DND-41 (cell line): ENCODE results near the gene MFAP3L.

Experiments used
- ATAC-seq: fragments of 200-7000 bp; cut with Tn5 transposase; 3 replicates; pipeline ENCODE4 v1.9.1; 2021; ENCODE audit warnings: low read depth; ENCODE audit not compliant: insufficient read depth
- DNase-seq: peaks from one replicate; pipeline ENCODE4 v3.0.0-alpha.2; 2020
- H2AFZ ChIP-seq: 2 replicates; pipeline ENCODE4 v1.6.0; 2012; ENCODE audit warnings: low read depth, low read length
- H3K27ac ChIP-seq: 2 replicates; pipeline ENCODE4 v1.5.1; 2012; ENCODE audit warnings: low read length, inconsistent platforms
- H3K27me3 ChIP-seq: fragments of 200-600 bp; sonication (generic); 2 replicates; pipeline ENCODE4 v1.6.0; 2012; ENCODE audit warnings: low read length, mild to moderate bottlenecking, inconsistent platforms; ENCODE audit not compliant: insufficient read depth, poor library complexity
- H3K36me3 ChIP-seq: 2 replicates; pipeline ENCODE4 v1.5.1; 2012; ENCODE audit warnings: low read length, inconsistent platforms; ENCODE audit not compliant: insufficient read depth
- H3K4me1 ChIP-seq: 2 replicates; pipeline ENCODE4 v1.5.1; 2012; ENCODE audit warnings: mild to moderate bottlenecking, low read length; ENCODE audit not compliant: insufficient read depth
- H3K4me2 ChIP-seq: 2 replicates; pipeline ENCODE4 v1.6.0; 2012; ENCODE audit warnings: mild to moderate bottlenecking, moderate library complexity, low read length, inconsistent platforms; ENCODE audit not compliant: insufficient read depth
- H3K4me3 ChIP-seq, 2 experiments: fragments of 200-600 bp in 1 of 2; shearing (Covaris generic) in 1 of 2; 2 replicates each; pipeline ENCODE4 v1.5.1; 2012 to 2016; ENCODE audit warnings: inconsistent platforms in 2 of 2, low read length in 2 of 2, mild to moderate bottlenecking in 2 of 2, low read depth in 1 of 2, moderate library complexity in 1 of 2
- H3K79me2 ChIP-seq: 2 replicates; pipeline ENCODE4 v1.6.0; 2012; ENCODE audit warnings: low read length, inconsistent platforms; ENCODE audit not compliant: insufficient read depth
- H3K9ac ChIP-seq: 2 replicates; pipeline ENCODE4 v1.6.0; 2012; ENCODE audit warnings: low read depth, mild to moderate bottlenecking, inconsistent platforms, low read length, moderate library complexity
- H3K9me3 ChIP-seq: 2 replicates; pipeline ENCODE4 v1.5.1; 2012; ENCODE audit warnings: low read length, moderate library complexity, mild to moderate bottlenecking, inconsistent platforms; ENCODE audit not compliant: insufficient read depth, severe bottlenecking
- H4K20me1 ChIP-seq: 2 replicates; pipeline ENCODE4 v1.6.0; 2012; ENCODE audit warnings: low read length; ENCODE audit not compliant: insufficient read depth
- EZH2 ChIP-seq: IDR thresholded peaks from 3 replicates; pipeline ENCODE4 v1.6.1; 2012; ENCODE audit warnings: borderline replicate concordance, low read depth, mild to moderate bottlenecking, moderate library complexity, low read length, inconsistent platforms; ENCODE audit not compliant: severe bottlenecking
- TF ChIP-seq, protein P1 (sequence below): IDR thresholded peaks from 2 replicates; pipeline ENCODE4 v1.5.1; 2012; ENCODE audit warnings: borderline replicate concordance, low read length, moderate library complexity, mild to moderate bottlenecking; ENCODE audit not compliant: poor library complexity, severe bottlenecking; ENCODE audit errors: extremely low read depth

The MFAP3L gene

DNA sequence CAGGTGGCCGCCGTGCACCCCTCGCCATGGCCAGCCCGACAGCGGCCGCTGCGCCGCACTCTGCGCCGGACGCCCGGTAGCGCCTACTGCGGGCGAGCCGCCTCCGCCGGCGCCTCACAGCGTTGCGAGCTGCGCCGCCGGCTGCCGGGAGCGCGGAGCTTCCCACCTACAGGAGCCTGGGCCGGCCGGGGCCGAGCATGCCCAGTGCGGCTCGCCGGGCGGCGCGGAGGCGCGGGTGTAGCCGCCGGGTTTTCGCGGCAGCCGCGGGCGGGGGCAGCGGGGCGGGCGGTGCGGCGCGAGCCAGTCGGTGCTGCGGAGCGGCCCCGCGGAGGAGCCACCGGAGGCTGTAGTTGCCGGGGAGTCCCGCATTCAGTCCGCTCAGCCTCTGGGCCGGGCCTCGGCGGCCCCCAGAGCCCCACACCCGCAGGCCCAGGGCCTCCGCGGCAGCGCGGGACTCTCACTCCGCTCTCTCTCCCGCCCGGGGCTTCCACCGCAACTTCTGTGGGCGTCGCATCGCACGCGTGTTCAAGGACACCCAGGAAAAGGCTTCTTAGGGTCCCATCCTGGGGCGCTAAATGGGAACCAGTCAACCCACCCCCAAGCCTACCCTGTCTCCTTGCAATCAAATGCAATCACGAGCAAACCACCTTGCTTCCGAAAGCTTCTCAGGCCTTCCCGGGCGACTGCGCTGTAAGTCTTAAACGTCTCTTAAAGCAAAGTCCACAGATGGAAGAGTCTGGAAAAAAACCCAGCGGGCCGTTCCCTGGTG is at the start of gene MFAP3L:
TSS of gene MFAP3L (minus strand) at position 143 of the 769 bp plus-strand sequence. CDS start 20,518 bp downstream, outside the sequence.
- H2AFZ ChIP-seq = no peak within 1 kb of the TSS
- H3K79me2 ChIP-seq = no peaks in the 10 kb centered on the region
- TF ChIP-seq EZH2 = no peak
- TF ChIP-seq, protein P1, sequence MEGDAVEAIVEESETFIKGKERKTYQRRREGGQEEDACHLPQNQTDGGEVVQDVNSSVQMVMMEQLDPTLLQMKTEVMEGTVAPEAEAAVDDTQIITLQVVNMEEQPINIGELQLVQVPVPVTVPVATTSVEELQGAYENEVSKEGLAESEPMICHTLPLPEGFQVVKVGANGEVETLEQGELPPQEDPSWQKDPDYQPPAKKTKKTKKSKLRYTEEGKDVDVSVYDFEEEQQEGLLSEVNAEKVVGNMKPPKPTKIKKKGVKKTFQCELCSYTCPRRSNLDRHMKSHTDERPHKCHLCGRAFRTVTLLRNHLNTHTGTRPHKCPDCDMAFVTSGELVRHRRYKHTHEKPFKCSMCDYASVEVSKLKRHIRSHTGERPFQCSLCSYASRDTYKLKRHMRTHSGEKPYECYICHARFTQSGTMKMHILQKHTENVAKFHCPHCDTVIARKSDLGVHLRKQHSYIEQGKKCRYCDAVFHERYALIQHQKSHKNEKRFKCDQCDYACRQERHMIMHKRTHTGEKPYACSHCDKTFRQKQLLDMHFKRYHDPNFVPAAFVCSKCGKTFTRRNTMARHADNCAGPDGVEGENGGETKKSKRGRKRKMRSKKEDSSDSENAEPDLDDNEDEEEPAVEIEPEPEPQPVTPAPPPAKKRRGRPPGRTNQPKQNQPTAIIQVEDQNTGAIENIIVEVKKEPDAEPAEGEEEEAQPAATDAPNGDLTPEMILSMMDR = no peak
- H3K36me3 ChIP-seq = no peaks in the 10 kb centered on the region
- no peak for DNase-seq
- no peaks in the 10 kb centered on the region for H4K20me1 ChIP-seq
- no peak for ATAC-seq
- H3K27me3 ChIP-seq = no peaks in the 10 kb centered on the region
- no peaks in the 10 kb centered on the region for H3K4me1 ChIP-seq
- H3K9ac ChIP-seq = no peak within 1 kb of the TSS
- no peak within 1 kb of the TSS for H3K4me2 ChIP-seq
- no peaks in the 10 kb centered on the region for H3K9me3 ChIP-seq
- H3K27ac ChIP-seq = no peak within 1 kb of the TSS
- H3K4me3 ChIP-seq = no peak within 1 kb of the TSS

DNA sequence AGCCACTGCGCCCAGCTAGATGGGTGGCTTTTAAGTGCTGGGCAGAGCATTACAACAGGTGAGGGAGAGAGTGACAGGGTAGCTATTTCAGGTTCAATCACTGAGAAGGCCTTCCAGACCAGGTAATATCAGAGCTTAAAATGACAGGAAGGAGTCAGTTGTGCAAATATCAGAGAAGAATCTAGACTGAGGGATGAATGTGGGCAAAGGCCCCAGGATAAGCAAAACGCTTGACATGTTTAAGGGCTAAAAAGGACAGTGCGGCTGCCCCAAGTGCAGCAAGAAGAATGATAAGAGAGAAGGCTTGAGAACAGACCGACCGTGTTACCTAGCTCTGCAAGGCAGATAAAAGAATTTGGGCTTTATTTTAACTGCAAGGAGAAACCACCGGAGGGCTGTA is 45.0 kb upstream of the MFAP3L start:
- no peak for DNase-seq
- H3K27me3 ChIP-seq = no peaks in the 10 kb centered on the region
- ATAC-seq = no peak
- H3K9me3 ChIP-seq = no peaks in the 10 kb centered on the region
- H3K27ac ChIP-seq = no peak overlapping the region
- H3K79me2 ChIP-seq = no peaks in the 10 kb centered on the region
- no peak overlapping the region for H2AFZ ChIP-seq
- H3K36me3 ChIP-seq = no peaks in the 10 kb centered on the region
- H3K4me1 ChIP-seq = no peaks in the 10 kb centered on the region
- no peak overlapping the region for H3K9ac ChIP-seq
- no peak overlapping the region for H3K4me3 ChIP-seq
- H4K20me1 ChIP-seq = no peaks in the 10 kb centered on the region
- H3K4me2 ChIP-seq = no peak overlapping the region
- TF ChIP-seq, protein P1 = no peak
- no peak for TF ChIP-seq EZH2

DNA sequence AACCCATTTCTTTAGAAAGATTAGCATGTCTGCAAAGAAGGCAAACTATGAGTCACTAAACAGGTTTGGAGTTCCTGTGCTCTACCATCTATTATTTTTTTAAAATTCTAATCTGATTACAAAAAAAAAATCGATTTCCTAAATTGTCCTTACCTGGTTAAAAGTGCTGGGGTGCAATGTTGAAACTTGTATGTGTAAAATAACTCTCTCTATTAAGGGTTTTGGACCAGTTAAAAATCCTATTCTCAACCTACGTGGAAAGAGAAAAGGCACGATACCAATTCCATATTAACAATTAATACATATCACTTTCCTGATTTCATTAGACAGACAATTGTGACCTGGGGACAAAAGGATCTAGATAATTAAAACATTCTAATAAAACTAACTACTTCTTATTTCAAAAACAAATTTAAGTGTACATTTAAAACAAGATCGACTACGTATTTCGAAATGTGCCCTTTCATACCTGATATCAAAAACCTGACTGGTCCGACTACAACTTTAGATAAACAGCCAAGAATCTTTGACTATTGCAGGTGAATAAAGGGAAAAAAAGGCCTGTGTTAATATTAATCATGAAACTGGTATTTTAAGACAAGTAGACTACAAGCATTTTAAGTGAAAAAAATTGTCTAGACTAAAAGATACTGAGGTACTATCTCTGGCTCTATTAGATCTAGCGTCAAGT is 42.4 kb upstream of the MFAP3L start:
- no peaks in the 10 kb centered on the region for H3K79me2 ChIP-seq
- no peaks in the 10 kb centered on the region for H3K36me3 ChIP-seq

More for the DNA sequence above, 42.4 kb upstream of the MFAP3L start:
- Histone ChIP-seq H2AFZ (no peak overlapping the region), H3K4me3 (no peak overlapping the region), H3K27me3 (peaks cover under 1% of the 10 kb centered on the region), H4K20me1 (no peaks in the 10 kb centered on the region), H3K9me3 (no peaks in the 10 kb centered on the region), H3K4me1 (no peaks in the 10 kb centered on the region), H3K27ac (no peak overlapping the region), H3K4me2 (no peak overlapping the region), H3K9ac (no peak overlapping the region)
- no peak for DNase-seq
- no peak for ATAC-seq
- no peak for TF ChIP-seq EZH2
- TF ChIP-seq, protein P1 = no peak
